IPS-18a (cell line): Measurements from ENCODE around the gene ZNF711.
"Not testable (repeated sequence)": the region's sequence is repeated elsewhere in the genome, so short reads cannot be mapped to it uniquely, and the experiment has no call there.

Experiments
- H3K27ac ChIP-seq: one replicate; pipeline ENCODE4 v1.5.1; 2013; ENCODE audit warnings: low read length
- H3K27me3 ChIP-seq: one replicate; pipeline ENCODE4 v1.6.1; 2013; ENCODE audit warnings: mild to moderate bottlenecking, low read length; ENCODE audit not compliant: control insufficient read depth, insufficient read depth
- H3K36me3 ChIP-seq: one replicate; pipeline ENCODE4 v1.6.1; 2013; ENCODE audit warnings: low read depth, low read length; ENCODE audit not compliant: control insufficient read depth
- H3K4me1 ChIP-seq: one replicate; pipeline ENCODE4 v1.6.1; 2013; ENCODE audit warnings: low read depth, low read length; ENCODE audit not compliant: control insufficient read depth
- H3K4me3 ChIP-seq: one replicate; pipeline ENCODE4 v1.5.1; 2013; ENCODE audit warnings: low read length
- H3K9ac ChIP-seq: one replicate; pipeline ENCODE4 v1.6.1; 2013; ENCODE audit warnings: mild to moderate bottlenecking, low read length, moderate library complexity
- H3K9me3 ChIP-seq: one replicate; pipeline ENCODE4 v1.6.1; 2013; ENCODE audit warnings: low read depth, low read length; ENCODE audit not compliant: control insufficient read depth

ZNF711 gene

GRCh38 chrX:85303544-85303943 is 59.8 kb downstream of the ZNF711 start:
- Histone ChIP-seq H3K4me3 (no peak overlapping the region), H3K27ac (no peak overlapping the region), H3K9ac (no peak overlapping the region), H3K4me1 (no peaks in the 10 kb centered on the region), H3K36me3 (no peaks in the 10 kb centered on the region), H3K9me3 (peaks cover 15% of the 10 kb centered on the region), H3K27me3 (no peaks in the 10 kb centered on the region)

GRCh38 chrX:85309717-85310116 is 65.9 kb downstream of the ZNF711 start:
- Histone ChIP-seq H3K9me3 (peaks cover 13% of the 10 kb centered on the region), H3K4me1 (no peaks in the 10 kb centered on the region), H3K9ac (no peak overlapping the region), H3K27ac (no peak overlapping the region), H3K27me3 (no peaks in the 10 kb centered on the region), H3K36me3 (no peaks in the 10 kb centered on the region), H3K4me3 (no peak overlapping the region)

DNA sequence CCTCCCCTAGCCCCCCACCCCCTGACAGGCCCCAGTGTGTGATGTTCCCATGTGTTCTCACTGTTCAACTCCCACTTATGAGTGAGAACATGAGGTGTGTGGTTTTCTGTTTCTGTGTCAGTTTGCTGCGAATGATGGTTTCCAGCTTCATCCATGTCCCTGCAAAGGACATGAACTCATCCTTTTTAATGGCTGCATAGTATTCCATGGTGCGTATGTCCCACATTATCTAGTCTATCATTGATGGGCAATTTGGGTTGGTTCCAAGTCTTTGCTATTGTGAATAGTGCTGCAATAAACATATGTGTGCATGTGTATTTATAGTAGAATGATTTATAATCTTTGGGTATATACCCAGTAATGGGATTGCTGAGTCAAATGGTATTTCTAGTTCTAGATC is 67.6 kb downstream of the ZNF711 start:
- H3K27ac ChIP-seq, H3K36me3 ChIP-seq, H3K9ac ChIP-seq, H3K4me3 ChIP-seq, H3K4me1 ChIP-seq, H3K27me3 ChIP-seq: not testable (repeated sequence)
- H3K9me3 ChIP-seq, result peaks cover 16% of the 10 kb centered on the region
